SU-DHL-6 (cell line): ENCODE data around the gene FLYWCH1.

Source experiments
- CTCF ChIP-seq: fragments of 200-600 bp; sonication (generic); IDR thresholded peaks from one replicate; pipeline ENCODE4 v1.5.1; 2017; ENCODE audit warnings: antibody characterized with exemption, mild to moderate bottlenecking, low read length, moderate library complexity; ENCODE audit not compliant: insufficient read depth, poor library complexity, severe bottlenecking
- EZH2phosphoT487 ChIP-seq: fragments of 200-600 bp; sonication (generic), shearing (Covaris generic); conservative IDR thresholded peaks from 2 replicates; pipeline ENCODE4 v1.6.1; 2018; ENCODE audit warnings: mild to moderate bottlenecking, antibody characterized with exemption, low read length, moderate library complexity, mixed read lengths

- TF ChIP-seq CTCF (no peak), EZH2phosphoT487 (no peak)
Measured at GRCh38 chr16:2973093-2973492, 61.4 kb downstream of the FLYWCH1 start.
